Middle frontal gyrus (tissue), 1 donor: ENCODE results near the gene UBE3D.
A peak's percentile ranks its signal among the peaks of the same experiment; 100 is the strongest.
"Not testable (repeated sequence)": the region's sequence is repeated elsewhere in the genome, so short reads cannot be mapped to it uniquely, and the experiment has no call there.

Source experiments
- DNase-seq: peaks from one replicate; pipeline ENCODE4 v3.0.0-alpha.2; 2015; ENCODE audit warnings: low spot score; ENCODE audit errors: extremely low spot score

UBE3D gene

GRCh38 chr6:83055366-83055964 lies 10.2 kb downstream of the UBE3D start:
- peak; percentile 40 for DNase-seq

- DNase-seq = no peak
Measured at GRCh38 chr6:83053678-83054077, 12.0 kb downstream of the UBE3D start.

- DNase-seq = no peak
Measured at GRCh38 chr6:83051377-83052172, 14.1 kb downstream of the UBE3D start.

GRCh38 chr6:83047065-83047754 lies 18.4 kb downstream of the UBE3D start:
- no peak for DNase-seq

- DNase-seq = no peak
Measured at GRCh38 chr6:83044091-83044768, 21.4 kb downstream of the UBE3D start.

GRCh38 chr6:83042467-83043053 lies 23.1 kb downstream of the UBE3D start:
- no peak for DNase-seq

- no peak for DNase-seq
Measured at GRCh38 chr6:83038246-83038645, 27.4 kb downstream of the UBE3D start.

- DNase-seq = no peak
Measured at GRCh38 chr6:83031689-83032088, 34.0 kb downstream of the UBE3D start.

- DNase-seq = no peak
Measured at GRCh38 chr6:83019741-83020140, 45.9 kb downstream of the UBE3D start.

- not testable (repeated sequence) for DNase-seq
Measured at GRCh38 chr6:83011131-83011530, 54.5 kb downstream of the UBE3D start.

- DNase-seq = peak; percentile 12
Measured at GRCh38 chr6:83008626-83009025, 57.0 kb downstream of the UBE3D start.

GRCh38 chr6:83006270-83006905 lies 59.3 kb downstream of the UBE3D start:
- no peak for DNase-seq

- DNase-seq = no peak
Measured at GRCh38 chr6:82996156-82996555, 69.5 kb downstream of the UBE3D start.

GRCh38 chr6:82995066-82995465 lies 70.6 kb downstream of the UBE3D start:
- DNase-seq = no peak

GRCh38 chr6:82989736-82990290 lies 75.8 kb downstream of the UBE3D start:
- no peak for DNase-seq

GRCh38 chr6:82988930-82989351 lies 76.7 kb downstream of the UBE3D start:
- no peak for DNase-seq

- DNase-seq = no peak
Measured at GRCh38 chr6:82987951-82988350, 77.7 kb downstream of the UBE3D start.

GRCh38 chr6:82987416-82987815 lies 78.2 kb downstream of the UBE3D start:
- DNase-seq = no peak

- no peak for DNase-seq
Measured at GRCh38 chr6:82984720-82985119, 80.9 kb downstream of the UBE3D start.

GRCh38 chr6:82980086-82980485 lies 85.6 kb downstream of the UBE3D start:
- no peak for DNase-seq

- DNase-seq = no peak
Measured at GRCh38 chr6:82979657-82980056, 86.0 kb downstream of the UBE3D start.
